RWPE2 (cell line): ENCODE measurements around the gene CACNG7.

ENCODE experiments used
- ATAC-seq: fragments of 200-7000 bp; cut with Tn5 transposase; 3 replicates; pipeline ENCODE4 v1.9.1; 2021; ENCODE audit warnings: low read depth
- DNase-seq: peaks from one replicate; pipeline ENCODE4 v3.0.0-alpha.2; 2020; ENCODE audit warnings: low spot score
- H3K27ac ChIP-seq: fragments of 450-650 bp; 2 replicates; pipeline ENCODE4 v1.5.1; 2017; ENCODE audit warnings: mild to moderate bottlenecking; ENCODE audit not compliant: poor library complexity, severe bottlenecking
- H3K27me3 ChIP-seq: fragments of 250-450 bp; sonication (Bioruptor Pico); 2 replicates; pipeline ENCODE4 v1.5.1; 2021; ENCODE audit warnings: mild to moderate bottlenecking, moderate library complexity; ENCODE audit not compliant: insufficient read depth, poor library complexity, severe bottlenecking
- H3K36me3 ChIP-seq: fragments of 250-450 bp; sonication (Bioruptor Pico); 2 replicates; pipeline ENCODE4 v1.5.1; 2020; ENCODE audit warnings: low read depth, mild to moderate bottlenecking, moderate library complexity
- H3K4me1 ChIP-seq: fragments of 250-450 bp; sonication (Bioruptor Pico); 2 replicates; pipeline ENCODE4 v1.5.1; 2021; ENCODE audit warnings: mild to moderate bottlenecking, moderate library complexity; ENCODE audit not compliant: insufficient read depth, poor library complexity, severe bottlenecking
- H3K4me3 ChIP-seq: fragments of 250-450 bp; sonication (Bioruptor Pico); 2 replicates; pipeline ENCODE4 v1.5.1; 2021; ENCODE audit warnings: mild to moderate bottlenecking, moderate library complexity; ENCODE audit not compliant: severe bottlenecking
- H3K9me3 ChIP-seq: fragments of 250-450 bp; sonication (Bioruptor Pico); 2 replicates; pipeline ENCODE4 v1.5.1; 2021; ENCODE audit warnings: mild to moderate bottlenecking, moderate library complexity; ENCODE audit not compliant: severe bottlenecking
- TF ChIP-seq, protein P1 (sequence below): fragments of 450-650 bp; IDR thresholded peaks from one replicate; pipeline ENCODE4 v1.5.1; 2017; ENCODE audit warnings: mild to moderate bottlenecking, moderate library complexity; ENCODE audit not compliant: poor library complexity, severe bottlenecking

The CACNG7 gene

DNA sequence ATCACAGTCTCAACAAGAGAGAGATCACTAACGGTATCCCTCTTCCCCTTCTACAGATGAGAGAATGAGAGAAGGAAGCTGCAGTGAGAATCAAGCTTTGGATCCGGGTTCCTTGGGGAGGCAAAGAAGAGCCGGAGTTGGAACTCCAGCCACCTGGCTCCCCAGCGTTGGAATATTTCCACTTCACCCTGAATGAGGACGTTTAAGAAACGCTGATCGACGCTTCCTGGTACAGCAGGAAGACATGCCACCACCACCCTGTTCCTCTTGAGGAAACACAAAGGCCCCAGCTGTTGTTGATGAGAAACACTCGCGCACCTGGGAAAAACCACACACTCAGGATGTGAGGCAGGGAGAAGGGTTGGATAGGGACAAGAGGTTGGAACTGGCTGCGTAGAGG is 42.4 kb downstream of the CACNG7 start:
- ATAC-seq = no peak
- Histone ChIP-seq H3K36me3 (no peaks in the 10 kb centered on the region), H3K9me3 (no peaks in the 10 kb centered on the region), H3K27me3 (no peaks in the 10 kb centered on the region), H3K4me3 (no peak overlapping the region), H3K27ac (no peak overlapping the region), H3K4me1 (no peaks in the 10 kb centered on the region)
- TF ChIP-seq, protein P1, sequence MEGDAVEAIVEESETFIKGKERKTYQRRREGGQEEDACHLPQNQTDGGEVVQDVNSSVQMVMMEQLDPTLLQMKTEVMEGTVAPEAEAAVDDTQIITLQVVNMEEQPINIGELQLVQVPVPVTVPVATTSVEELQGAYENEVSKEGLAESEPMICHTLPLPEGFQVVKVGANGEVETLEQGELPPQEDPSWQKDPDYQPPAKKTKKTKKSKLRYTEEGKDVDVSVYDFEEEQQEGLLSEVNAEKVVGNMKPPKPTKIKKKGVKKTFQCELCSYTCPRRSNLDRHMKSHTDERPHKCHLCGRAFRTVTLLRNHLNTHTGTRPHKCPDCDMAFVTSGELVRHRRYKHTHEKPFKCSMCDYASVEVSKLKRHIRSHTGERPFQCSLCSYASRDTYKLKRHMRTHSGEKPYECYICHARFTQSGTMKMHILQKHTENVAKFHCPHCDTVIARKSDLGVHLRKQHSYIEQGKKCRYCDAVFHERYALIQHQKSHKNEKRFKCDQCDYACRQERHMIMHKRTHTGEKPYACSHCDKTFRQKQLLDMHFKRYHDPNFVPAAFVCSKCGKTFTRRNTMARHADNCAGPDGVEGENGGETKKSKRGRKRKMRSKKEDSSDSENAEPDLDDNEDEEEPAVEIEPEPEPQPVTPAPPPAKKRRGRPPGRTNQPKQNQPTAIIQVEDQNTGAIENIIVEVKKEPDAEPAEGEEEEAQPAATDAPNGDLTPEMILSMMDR = no peak
- no peak for DNase-seq

DNA sequence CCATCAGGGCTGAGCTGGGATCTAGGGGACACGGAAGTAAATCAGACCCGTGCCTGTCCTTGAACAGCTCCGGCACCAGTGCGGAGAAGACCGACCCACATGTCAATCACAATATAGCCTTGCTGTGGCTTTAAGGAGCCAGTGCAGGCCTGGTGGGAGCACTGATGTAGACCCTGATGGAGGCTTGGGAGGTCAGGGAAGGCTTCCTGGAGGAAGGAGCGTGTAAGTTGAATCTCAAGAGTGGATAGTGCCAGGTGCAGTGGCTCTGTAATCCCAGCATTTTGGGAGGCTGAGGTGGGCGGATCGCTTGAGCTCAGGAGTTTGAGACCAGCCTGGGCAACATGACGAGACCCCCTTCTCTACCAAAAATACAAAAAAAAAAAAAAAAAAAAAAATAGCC is 42.9 kb downstream of the CACNG7 start:
- TF ChIP-seq, protein P1 = no peak
- DNase-seq (no peak), ATAC-seq (no peak)
- Histone ChIP-seq H3K27me3 (no peaks in the 10 kb centered on the region), H3K4me1 (no peaks in the 10 kb centered on the region), H3K36me3 (no peaks in the 10 kb centered on the region), H3K4me3 (no peak overlapping the region), H3K9me3 (no peaks in the 10 kb centered on the region), H3K27ac (no peak overlapping the region)

DNA sequence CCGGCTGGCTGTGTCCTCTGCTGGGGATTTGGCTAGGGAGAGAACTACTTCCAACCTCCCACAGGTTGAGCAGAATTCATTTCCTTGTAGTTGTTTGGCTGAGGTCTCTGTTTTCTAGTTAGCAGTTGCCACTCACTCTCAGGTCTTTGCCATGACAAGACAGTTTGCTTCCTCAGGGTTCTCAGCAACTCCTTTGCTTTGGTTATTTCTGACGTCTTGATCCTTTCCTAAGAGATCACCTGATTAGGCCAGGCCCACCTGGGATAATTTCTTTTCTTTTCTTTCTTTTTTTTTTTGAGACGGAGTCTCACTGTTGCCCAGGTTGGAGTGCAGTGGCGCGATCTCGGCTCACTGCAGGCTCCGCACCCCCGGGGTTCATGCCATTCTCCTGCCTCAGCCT is 44.3 kb downstream of the CACNG7 start:
- Histone ChIP-seq H3K9me3 (no peaks in the 10 kb centered on the region), H3K4me3 (no peak overlapping the region), H3K27ac (no peak overlapping the region), H3K36me3 (no peaks in the 10 kb centered on the region), H3K27me3 (no peaks in the 10 kb centered on the region), H3K4me1 (no peaks in the 10 kb centered on the region)
- ATAC-seq (no peak), DNase-seq (no peak)
- TF ChIP-seq, protein P1 = no peak

DNA sequence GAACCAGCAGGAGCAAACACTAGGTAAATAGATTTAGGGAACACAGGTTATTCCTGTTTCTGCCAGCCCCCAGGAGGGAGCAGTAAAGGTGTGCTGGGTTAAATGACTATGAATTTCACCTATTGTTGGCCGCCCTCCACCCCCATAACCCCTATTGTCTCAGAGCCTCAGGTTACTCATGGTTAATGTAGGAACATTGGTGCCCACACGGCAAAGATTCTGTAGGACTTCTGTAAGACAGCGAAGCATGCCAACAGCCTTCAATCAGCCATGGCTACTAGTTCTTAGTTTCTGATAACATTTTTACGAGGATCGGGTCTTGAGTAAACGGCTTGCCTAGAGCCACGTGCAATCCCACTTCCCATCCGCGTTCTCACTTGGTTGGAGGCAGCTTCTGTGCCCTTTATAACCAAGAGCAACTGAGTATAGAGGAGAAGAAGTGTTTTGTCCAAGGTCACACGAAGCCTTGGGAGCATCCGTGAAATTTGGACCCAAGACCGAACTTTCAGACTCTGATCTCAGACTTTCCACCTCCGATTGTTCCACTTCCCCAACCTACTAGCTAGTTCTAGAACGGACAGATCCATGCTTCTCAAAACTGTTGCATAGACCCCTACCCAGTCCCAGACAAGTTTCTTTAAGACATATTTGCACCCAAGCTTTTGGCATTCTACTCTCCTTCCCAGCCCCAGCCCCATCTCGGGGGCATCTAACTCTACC is 48.5 kb downstream of the CACNG7 start:
- DNase-seq (no peak), ATAC-seq (no peak)
- no peak overlapping the region for H3K27ac ChIP-seq
- no peaks in the 10 kb centered on the region for H3K4me1 ChIP-seq
- H3K36me3 ChIP-seq = no peaks in the 10 kb centered on the region
- TF ChIP-seq, protein P1 = no peak
- H3K27me3 ChIP-seq = no peaks in the 10 kb centered on the region
- no peak overlapping the region for H3K4me3 ChIP-seq
- no peaks in the 10 kb centered on the region for H3K9me3 ChIP-seq

DNA sequence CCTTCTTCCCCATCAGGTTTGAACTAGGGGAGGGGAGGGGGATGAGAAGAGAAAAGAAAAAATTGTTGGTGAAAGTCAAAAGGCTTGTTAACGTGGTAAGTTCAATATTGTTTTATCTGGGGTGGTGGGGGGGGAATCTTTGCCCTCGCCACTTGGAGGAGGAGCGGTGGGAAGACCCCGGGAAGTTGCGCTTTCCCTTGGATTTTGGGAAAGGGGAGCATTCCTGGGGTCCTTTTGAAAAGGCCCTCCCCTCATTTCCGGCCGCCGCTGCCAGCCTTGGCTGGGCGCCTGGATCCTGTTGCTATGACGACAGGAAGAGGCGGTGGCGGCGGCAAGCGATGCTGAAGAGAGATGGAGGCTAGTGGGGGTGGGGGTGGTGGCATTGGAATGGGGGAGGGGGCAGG is 49.1 kb downstream of the CACNG7 start:
- no peak for ATAC-seq

More for the DNA sequence above, 49.1 kb downstream of the CACNG7 start:
- TF ChIP-seq, protein P1 = no peak
- no peak overlapping the region for H3K4me3 ChIP-seq
- H3K9me3 ChIP-seq = no peaks in the 10 kb centered on the region
- H3K4me1 ChIP-seq = no peaks in the 10 kb centered on the region
- H3K36me3 ChIP-seq = no peaks in the 10 kb centered on the region
- H3K27me3 ChIP-seq = no peaks in the 10 kb centered on the region
- no peak for DNase-seq
- no peak overlapping the region for H3K27ac ChIP-seq
